Skeletal muscle satellite cell (primary cell): ENCODE results near the gene ZNF493. TPM values are rescaled to one million over a fixed set of nuclear protein-coding genes. Genes with fewer than 3 reads are reported as not detected.

Source experiments
- H3K27me3 ChIP-seq: 2 replicates; pipeline ENCODE4 v1.7.0; 2013; ENCODE audit warnings: low read length; ENCODE audit not compliant: control insufficient read depth, insufficient read depth
- H3K36me3 ChIP-seq: 2 replicates; pipeline ENCODE4 v1.7.0; 2013; ENCODE audit warnings: mild to moderate bottlenecking, control low read depth, low read length; ENCODE audit not compliant: insufficient read depth
- H3K4me1 ChIP-seq: 2 replicates; pipeline ENCODE4 v1.7.0; 2013; ENCODE audit warnings: low read length; ENCODE audit not compliant: control insufficient read depth, insufficient read depth
- H3K4me2 ChIP-seq: 2 replicates; pipeline ENCODE4 v1.7.0; 2013; ENCODE audit warnings: mild to moderate bottlenecking, low read length
- H3K4me3 ChIP-seq: 2 replicates; pipeline ENCODE4 v1.7.0; 2013; ENCODE audit warnings: low read length
- H3K9ac ChIP-seq: 2 replicates; pipeline ENCODE4 v1.7.0; 2013; ENCODE audit warnings: mild to moderate bottlenecking, low read depth, low read length, moderate library complexity
- H3K9me3 ChIP-seq: replicated peaks from 2 replicates; pipeline ENCODE4 v1.7.0; 2013; ENCODE audit warnings: mild to moderate bottlenecking, control low read depth, low read length
- total RNA-seq: library from RNA; depleted of rRNA; stranded (reverse); fragments of >200 nt; gene quantifications from 2 replicates; pipeline ENCODE4 v1.2.3, GENCODE V29; 2012; rRNA removed

Gene ZNF493
- total RNA-seq = 8.1 and 9.6 TPM in 2 replicates

DNA sequence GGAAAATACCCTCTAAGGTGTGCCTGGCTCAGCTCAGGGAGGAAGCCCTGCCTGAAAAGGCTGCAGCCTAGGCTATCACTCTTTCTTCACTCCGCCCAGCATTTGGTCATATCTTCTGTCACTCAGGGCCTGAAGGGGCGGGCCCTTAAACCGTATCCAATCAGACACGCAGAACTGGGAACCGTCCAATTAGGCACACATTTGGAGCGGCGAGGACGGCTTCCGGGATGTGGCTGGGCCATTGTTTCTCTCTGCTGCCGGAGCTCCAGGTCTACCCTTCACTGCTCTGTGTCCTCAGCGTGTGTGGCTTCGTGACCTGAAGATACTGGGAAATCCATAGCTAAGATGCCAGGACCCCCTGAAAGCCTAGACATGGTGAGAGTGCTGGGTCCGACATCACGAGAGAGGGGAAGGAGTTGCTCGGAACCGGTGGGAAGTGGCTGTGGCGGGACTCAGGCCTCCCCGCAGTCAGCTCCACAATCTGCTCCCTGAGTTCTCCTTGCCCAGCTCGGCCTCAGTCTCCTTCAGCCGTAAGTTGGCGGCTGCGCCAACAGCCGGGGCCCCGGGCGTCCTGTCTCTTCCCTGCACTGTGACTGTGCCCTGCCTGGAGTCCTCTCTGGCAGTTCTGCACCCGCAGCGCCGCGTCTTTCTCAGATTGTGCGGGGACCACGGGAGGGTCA is at the start of gene ZNF493:
ZNF493 (plus strand) TSS at position 241 of the 680 bp plus-strand sequence; CDS start at position 346, 105 bp downstream.
- H3K36me3 ChIP-seq = peaks cover 9% of the 10 kb centered on the region
- no peaks in the 10 kb centered on the region for H3K27me3 ChIP-seq
- H3K9me3 ChIP-seq = no peaks in the 10 kb centered on the region
- H3K4me3 ChIP-seq = peak within 1 kb of the TSS; percentile 97
- peak within 1 kb of the TSS; percentile 79 for H3K4me2 ChIP-seq
- H3K4me1 ChIP-seq = no peaks in the 10 kb centered on the region
- peak within 1 kb of the TSS; percentile 94 for H3K9ac ChIP-seq

DNA sequence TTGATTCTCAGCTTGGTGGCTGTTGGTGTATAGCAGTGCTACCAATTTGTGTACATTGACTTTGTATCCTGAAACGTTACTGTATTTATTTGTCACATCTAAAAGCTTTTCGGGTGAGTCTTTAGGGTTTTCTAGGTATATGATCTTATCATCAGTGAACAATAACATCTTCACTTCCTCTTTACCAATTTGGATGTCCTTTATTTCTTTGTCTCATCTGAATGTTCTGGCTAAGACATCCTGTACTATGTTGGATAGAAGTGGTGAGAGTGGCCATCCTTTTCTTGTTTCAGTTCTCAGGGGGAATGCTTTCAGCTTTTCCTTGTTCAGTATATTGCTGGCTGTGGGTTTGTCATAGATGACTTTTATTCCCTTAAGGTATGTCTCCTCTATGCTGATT is 44.1 kb upstream of the ZNF493 start:
- no peaks in the 10 kb centered on the region for H3K36me3 ChIP-seq
- H3K4me1 ChIP-seq = no peaks in the 10 kb centered on the region
- no peaks in the 10 kb centered on the region for H3K27me3 ChIP-seq
- no peak overlapping the region for H3K9ac ChIP-seq
- H3K4me2 ChIP-seq = no peak overlapping the region
- no peak overlapping the region for H3K4me3 ChIP-seq
- H3K9me3 ChIP-seq = no peaks in the 10 kb centered on the region

DNA sequence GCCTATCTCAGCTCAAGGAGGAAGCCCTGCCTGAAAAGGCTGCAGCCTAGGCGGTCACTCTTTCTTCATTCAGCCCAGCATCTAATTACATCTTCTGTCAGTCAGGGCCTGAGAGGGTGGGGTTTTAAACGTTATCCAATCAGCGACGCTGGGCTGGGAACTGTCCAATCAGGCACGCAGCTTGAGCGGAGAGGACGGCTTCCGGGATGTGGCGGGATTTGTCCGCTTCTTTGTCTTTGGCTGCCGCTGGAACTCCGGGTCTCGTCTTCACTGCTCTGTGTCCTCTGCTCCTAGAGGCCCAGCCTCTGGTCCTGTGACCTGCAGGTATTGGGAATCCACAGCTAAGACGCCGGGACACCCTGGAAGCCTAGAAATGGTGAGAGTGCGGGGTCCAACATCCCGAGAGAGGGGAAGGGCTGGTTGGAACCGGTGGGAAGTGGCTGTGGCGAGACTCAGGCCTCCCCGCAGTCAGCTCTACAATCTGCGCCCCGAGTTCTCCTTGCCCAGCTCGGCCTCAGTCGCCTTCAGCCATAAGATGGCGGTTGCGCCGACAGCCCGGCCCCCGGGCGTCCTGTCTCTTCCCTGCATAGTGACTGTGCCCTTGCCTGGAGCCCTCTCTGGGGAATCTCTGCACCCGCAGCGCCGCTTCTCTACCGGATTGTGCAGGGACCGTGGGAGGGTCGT is 38.0 kb upstream of the ZNF493 start, which contains the start of gene ZNF738:
ZNF738 (plus strand) TSS at position 233 of the 684 bp plus-strand sequence; CDS start at position 374, 141 bp downstream.
- H3K27me3 ChIP-seq = no peaks in the 10 kb centered on the region
- peak within 1 kb of the TSS; percentile 85 for H3K4me3 ChIP-seq
- peaks cover 20% of the 10 kb centered on the region for H3K36me3 ChIP-seq
- peak within 1 kb of the TSS; percentile 73 for H3K4me2 ChIP-seq
- no peaks in the 10 kb centered on the region for H3K9me3 ChIP-seq
- no peaks in the 10 kb centered on the region for H3K4me1 ChIP-seq
- peak within 1 kb of the TSS; percentile 88 for H3K9ac ChIP-seq

DNA sequence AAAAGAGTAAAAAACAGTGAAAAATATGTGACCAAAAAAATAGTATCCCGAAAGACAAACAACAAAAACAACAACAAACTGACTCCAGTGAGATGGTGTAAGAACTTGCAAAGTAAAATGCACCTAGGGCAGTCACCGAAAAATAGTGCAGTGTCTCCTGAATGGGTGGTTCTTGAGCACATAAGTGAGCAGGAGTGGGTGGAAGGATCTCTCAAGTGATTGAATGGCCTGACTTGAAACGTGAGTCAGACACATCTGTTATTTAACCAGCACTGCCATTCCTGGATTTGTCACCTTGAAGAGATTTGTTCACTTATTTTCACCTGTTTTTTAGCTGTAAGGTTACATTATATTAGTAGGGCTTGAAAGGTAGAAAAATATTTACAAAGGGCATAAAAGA is 34.6 kb upstream of the ZNF493 start:
- Histone ChIP-seq H3K9me3 (no peaks in the 10 kb centered on the region), H3K27me3 (no peaks in the 10 kb centered on the region), H3K9ac (no peak overlapping the region), H3K4me3 (no peak overlapping the region), H3K36me3 (peaks cover 36% of the 10 kb centered on the region), H3K4me1 (no peaks in the 10 kb centered on the region), H3K4me2 (no peak overlapping the region)

DNA sequence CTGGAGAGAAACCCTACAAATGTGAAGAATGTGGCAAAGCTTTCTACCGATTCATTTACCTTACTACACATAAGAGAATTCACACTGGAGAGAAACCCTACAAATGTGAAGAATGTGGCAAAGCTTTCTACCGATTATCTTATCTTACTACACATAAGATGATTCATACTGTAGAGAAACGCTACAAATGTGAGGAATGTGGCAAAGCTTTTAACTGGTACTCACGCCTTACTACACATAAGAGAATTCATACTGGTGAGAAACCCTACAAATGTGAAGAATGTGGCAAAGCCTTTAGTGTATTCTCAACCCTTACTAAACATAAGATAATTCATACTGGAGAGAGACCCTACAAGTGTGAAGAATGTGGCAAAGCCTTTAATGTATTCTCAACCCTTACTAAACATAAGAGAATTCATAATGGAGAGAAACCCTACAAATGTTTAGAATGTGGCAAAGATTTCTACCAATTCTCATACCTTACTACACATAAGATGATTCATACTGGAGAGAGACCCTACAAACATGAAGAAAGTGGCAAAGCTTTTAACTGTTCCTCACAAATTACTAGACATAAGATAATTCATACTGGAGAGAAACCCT is 12.9 kb upstream of the ZNF493 start:
- Histone ChIP-seq H3K27me3 (no peaks in the 10 kb centered on the region), H3K36me3 (peaks cover 10% of the 10 kb centered on the region), H3K4me2 (no peak overlapping the region), H3K9me3 (peaks cover 41% of the 10 kb centered on the region), H3K4me3 (no peak overlapping the region), H3K4me1 (no peaks in the 10 kb centered on the region), H3K9ac (no peak overlapping the region)

DNA sequence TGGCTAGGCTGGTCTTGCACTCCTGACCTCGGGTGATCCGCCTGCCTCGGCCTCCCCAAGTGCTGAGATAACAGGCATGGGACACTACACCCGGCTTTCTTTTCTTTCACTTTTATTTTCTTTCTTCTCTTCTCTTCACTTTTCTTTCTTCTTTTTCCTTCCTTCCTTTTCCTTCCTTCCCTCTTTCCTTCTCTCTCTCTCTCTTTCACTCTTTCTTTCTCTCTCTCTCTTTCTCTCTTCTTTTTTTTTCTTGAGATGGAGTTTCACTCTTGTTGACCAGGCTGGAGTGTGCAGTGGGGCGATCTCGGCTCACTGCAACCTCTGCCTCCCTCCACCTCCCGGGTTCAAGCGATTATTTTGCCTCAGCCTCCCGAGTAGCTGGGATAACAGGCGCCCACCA is 812 bp upstream of the ZNF493 start:
- H3K4me1 ChIP-seq = no peaks in the 10 kb centered on the region
- peaks cover 8% of the 10 kb centered on the region for H3K36me3 ChIP-seq
- H3K4me2 ChIP-seq = no peak overlapping the region
- H3K9me3 ChIP-seq = no peaks in the 10 kb centered on the region
- H3K27me3 ChIP-seq = no peaks in the 10 kb centered on the region
- H3K4me3 ChIP-seq = no peak overlapping the region
- no peak overlapping the region for H3K9ac ChIP-seq

DNA sequence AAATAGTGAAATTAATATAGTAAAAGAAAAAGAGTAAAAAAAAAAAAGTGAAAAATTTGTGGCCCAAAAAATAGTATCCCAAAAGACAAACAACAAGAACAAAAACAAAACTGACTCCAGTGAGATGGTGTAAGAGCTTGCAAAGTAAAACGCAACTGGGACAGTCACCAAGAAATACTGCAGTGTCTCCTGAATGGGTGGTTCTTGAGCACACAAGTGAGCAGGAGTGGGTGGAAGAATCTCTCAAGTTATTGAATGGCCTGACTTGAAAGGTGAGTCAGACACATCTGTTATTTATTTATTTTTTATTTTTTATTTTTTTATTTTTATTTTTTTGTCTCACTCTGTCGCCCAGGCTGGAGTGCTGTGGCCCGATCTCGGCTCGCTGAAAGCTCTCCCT is 1.9 kb downstream of the ZNF493 start:
- no peaks in the 10 kb centered on the region for H3K4me1 ChIP-seq

DNA sequence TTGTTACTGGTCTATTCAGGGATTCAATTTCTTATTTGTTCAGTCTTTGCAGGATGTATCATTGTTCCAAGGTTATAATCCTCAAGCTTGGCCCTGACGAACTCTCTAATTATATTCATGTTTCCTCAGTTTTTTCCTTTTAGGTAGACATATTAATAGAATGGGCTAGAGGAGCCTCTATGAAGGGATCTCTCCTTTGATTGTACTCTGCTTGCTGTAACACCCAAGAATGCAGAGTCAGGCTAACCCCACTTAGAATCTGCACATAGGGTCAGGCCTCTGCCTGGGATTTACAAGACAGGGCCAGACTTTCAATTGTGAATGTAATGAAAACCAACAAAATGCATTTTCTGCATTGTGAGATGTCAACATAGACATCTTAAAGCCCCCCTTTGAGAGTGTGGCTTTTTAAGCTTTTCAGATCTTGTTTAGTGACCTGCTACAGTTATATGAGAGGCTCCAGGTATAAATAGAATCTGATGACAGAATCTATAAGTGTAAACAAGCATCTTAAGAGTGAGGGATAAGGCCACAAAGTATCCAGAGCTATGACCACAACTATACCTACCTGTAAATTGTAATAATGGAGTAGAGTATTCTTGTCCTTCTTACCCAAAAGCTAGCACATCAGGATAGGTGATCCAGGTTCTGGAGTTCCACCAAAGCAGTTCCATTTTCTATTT is 5.5 kb downstream of the ZNF493 start:
- Histone ChIP-seq H3K4me1 (no peaks in the 10 kb centered on the region), H3K4me3 (no peak overlapping the region), H3K36me3 (peaks cover 20% of the 10 kb centered on the region), H3K27me3 (no peaks in the 10 kb centered on the region), H3K4me2 (no peak overlapping the region), H3K9me3 (no peaks in the 10 kb centered on the region), H3K9ac (no peak overlapping the region)

More for the DNA sequence above, 1.9 kb downstream of the ZNF493 start:
- Histone ChIP-seq H3K4me2 (no peak overlapping the region), H3K27me3 (no peaks in the 10 kb centered on the region), H3K4me3 (no peak overlapping the region), H3K9me3 (no peaks in the 10 kb centered on the region), H3K36me3 (peaks cover 20% of the 10 kb centered on the region), H3K9ac (no peak overlapping the region)

DNA sequence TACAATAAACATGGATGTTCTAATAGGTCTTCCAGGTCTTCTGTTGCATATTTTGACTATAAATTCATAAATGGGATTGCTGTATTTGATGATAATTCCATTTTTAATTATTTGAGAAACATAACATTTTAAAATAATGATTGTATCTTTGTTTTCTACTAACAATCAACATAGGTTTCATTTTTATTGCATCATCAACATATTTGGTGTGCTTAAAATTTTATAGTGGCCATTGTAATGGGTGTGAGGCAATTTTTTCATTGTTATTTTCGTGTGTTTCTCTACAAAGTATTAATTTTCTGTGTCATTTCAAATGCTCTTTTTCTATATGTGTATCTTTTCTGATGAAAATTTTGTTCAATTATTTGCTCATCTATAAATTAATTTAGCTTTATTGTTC is 13.2 kb downstream of the ZNF493 start:
- peaks cover 18% of the 10 kb centered on the region for H3K36me3 ChIP-seq

DNA sequence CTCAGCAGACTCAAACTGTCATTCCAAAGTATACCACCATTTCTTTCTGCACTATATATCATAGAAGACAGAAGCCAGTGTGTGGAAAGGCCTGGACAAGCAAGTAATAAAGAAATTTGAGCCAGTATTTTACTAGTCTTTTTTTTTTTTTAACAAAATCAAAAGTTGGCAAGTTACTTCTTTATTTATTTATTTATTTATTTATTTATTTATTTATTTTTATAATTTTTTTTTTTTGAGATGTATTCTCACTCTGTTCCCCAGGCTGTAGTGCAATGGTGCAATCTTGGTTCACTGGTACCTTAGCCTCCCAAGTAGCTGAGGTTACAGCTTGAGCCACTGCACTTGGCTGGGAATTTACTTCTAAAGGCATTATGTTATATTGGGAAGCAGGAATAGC is 25.3 kb downstream of the ZNF493 start:
- no peak overlapping the region for H3K4me2 ChIP-seq
- no peaks in the 10 kb centered on the region for H3K27me3 ChIP-seq
- no peak overlapping the region for H3K9ac ChIP-seq
- H3K9me3 ChIP-seq = peaks cover 41% of the 10 kb centered on the region
- H3K4me3 ChIP-seq = no peak overlapping the region
- H3K36me3 ChIP-seq = peaks cover 3% of the 10 kb centered on the region
- no peaks in the 10 kb centered on the region for H3K4me1 ChIP-seq

More for the DNA sequence above, 13.2 kb downstream of the ZNF493 start:
- no peaks in the 10 kb centered on the region for H3K4me1 ChIP-seq
- H3K4me2 ChIP-seq = no peak overlapping the region
- H3K9me3 ChIP-seq = no peaks in the 10 kb centered on the region
- H3K4me3 ChIP-seq = no peak overlapping the region
- no peak overlapping the region for H3K9ac ChIP-seq
- no peaks in the 10 kb centered on the region for H3K27me3 ChIP-seq
